ENCODE results near the gene CXCL5. TPM values are rescaled to one million over a fixed set of nuclear protein-coding genes. Genes with fewer than 3 reads are reported as not detected.
"Not testable (repeated sequence)": the region's sequence is repeated elsewhere in the genome, so short reads cannot be mapped to it uniquely, and the experiment has no call there.

The CXCL5 gene
- total RNA-seq, 4 donors from 2014 or later, result not detected

GRCh38 chr4:73985528-73985852 lies 13.0 kb downstream of the CXCL5 start:
- Histone ChIP-seq H3K27ac (no peak overlapping the region), H3K4me3 (no peak overlapping the region), H3K36me3 (no peaks in the 10 kb centered on the region), H3K4me1 (no peaks in the 10 kb centered on the region), H3K9me3 (no peaks in the 10 kb centered on the region), H3K27me3 (no peaks in the 10 kb centered on the region)
- intact Hi-C loops (cut with DNase I; ENCODE audit: low total_unique reads), result no loop called here
- TF ChIP-seq CTCF (IDR thresholded peaks at IDR 0.05) (no peak), POLR2A (IDR thresholded peaks at IDR 0.05) (no peak)
- DNase-seq, result no peak

- intact Hi-C loops (cut with DNase I; ENCODE audit: low total_unique reads), result no loop called here
- H3K36me3 ChIP-seq, result no peaks in the 10 kb centered on the region
- H3K4me1 ChIP-seq, result no peaks in the 10 kb centered on the region
- H3K9me3 ChIP-seq, result no peaks in the 10 kb centered on the region
- H3K27ac ChIP-seq, result no peak overlapping the region
- H3K4me3 ChIP-seq, result no peak overlapping the region
- DNase-seq, result no peak
- no peak for TF ChIP-seq POLR2A (IDR thresholded peaks at IDR 0.05)
- TF ChIP-seq CTCF (IDR thresholded peaks at IDR 0.05), result no peak
- no peaks in the 10 kb centered on the region for H3K27me3 ChIP-seq
These were observed 13.5 kb downstream of the CXCL5 start for GRCh38 chr4:73984736-73985527.

GRCh38 chr4:73981175-73981574 lies 17.3 kb downstream of the CXCL5 start:
- DNase-seq; H3K9me3 ChIP-seq; H3K36me3 ChIP-seq; H3K27ac ChIP-seq; H3K4me1 ChIP-seq; H3K4me3 ChIP-seq; intact Hi-C loops (cut with DNase I; ENCODE audit: low total_unique reads); H3K27me3 ChIP-seq: not testable (repeated sequence)

- H3K4me3 ChIP-seq, result no peak overlapping the region
These were observed 19.0 kb downstream of the CXCL5 start for GRCh38 chr4:73979407-73979957.

GRCh38 chr4:73978886-73979285 lies 19.6 kb downstream of the CXCL5 start:
- Histone ChIP-seq H3K27ac (no peak overlapping the region), H3K36me3 (no peaks in the 10 kb centered on the region), H3K4me1 (no peaks in the 10 kb centered on the region), H3K4me3 (no peak overlapping the region), H3K27me3 (no peaks in the 10 kb centered on the region), H3K9me3 (no peaks in the 10 kb centered on the region)
- DNase-seq, result no peak
- TF ChIP-seq CTCF (IDR thresholded peaks at IDR 0.05), result no peak
- TF ChIP-seq POLR2A (IDR thresholded peaks at IDR 0.05), result no peak
- intact Hi-C loops (cut with DNase I; ENCODE audit: low total_unique reads), result no loop called here

More at GRCh38 chr4:73979407-73979957, 19.0 kb downstream of the CXCL5 start:
- Histone ChIP-seq H3K27ac (no peak overlapping the region), H3K36me3 (no peaks in the 10 kb centered on the region), H3K27me3 (no peaks in the 10 kb centered on the region), H3K9me3 (no peaks in the 10 kb centered on the region), H3K4me1 (no peaks in the 10 kb centered on the region)
- intact Hi-C loops (cut with DNase I; ENCODE audit: low total_unique reads), result no loop called here
- no peak for TF ChIP-seq CTCF (IDR thresholded peaks at IDR 0.05)
- no peak for TF ChIP-seq POLR2A (IDR thresholded peaks at IDR 0.05)
- no peak for DNase-seq

Data from uterus (tissue), 4 donors.